Liver (tissue), 9 donors: ENCODE measurements around the gene SHD. TPM values are rescaled to one million over a fixed set of nuclear protein-coding genes. Genes with fewer than 3 reads are reported as not detected.

ENCODE experiments used
- DNase-seq: peaks from one replicate; pipeline ENCODE4 v3.0.0-alpha.2; 2017; ENCODE audit warnings: low spot score
- H3K27ac ChIP-seq, 2 donors: one replicate each; pipeline ENCODE4 v1.7.0; 2013; ENCODE audit warnings: inconsistent platforms in 2 of 2, low read length in 2 of 2, control low read depth in 1 of 2, low read depth in 1 of 2, mild to moderate bottlenecking in 1 of 2
- H3K27me3 ChIP-seq, 4 donors: one replicate each; pipeline versions ENCODE4 v1.6.1 to v1.7.0; 2013; ENCODE audit warnings: low read length in 3 of 4, inconsistent platforms in 1 of 4, mild to moderate bottlenecking in 1 of 4, moderate library complexity in 1 of 4; ENCODE audit not compliant: control insufficient read depth in 4 of 4, insufficient read depth in 4 of 4
- H3K36me3 ChIP-seq, 4 donors: one replicate each; pipeline versions ENCODE4 v1.6.1 to v1.7.0; 2013; ENCODE audit warnings: low read length in 3 of 4, mild to moderate bottlenecking in 3 of 4, low read depth in 1 of 4, moderate library complexity in 1 of 4; ENCODE audit not compliant: control insufficient read depth in 4 of 4, insufficient read depth in 3 of 4
- H3K4me1 ChIP-seq, 4 donors: one replicate each; pipeline versions ENCODE4 v1.6.1 to v1.7.0; 2013; ENCODE audit warnings: low read length in 3 of 4, mild to moderate bottlenecking in 3 of 4, moderate library complexity in 1 of 4; ENCODE audit not compliant: control insufficient read depth in 4 of 4, insufficient read depth in 4 of 4
- H3K4me3 ChIP-seq, 3 donors: one replicate each; pipeline versions ENCODE4 v1.6.1 to v1.7.0; 2013; ENCODE audit warnings: low read length in 3 of 3, control low read depth in 1 of 3, low read depth in 1 of 3, mild to moderate bottlenecking in 1 of 3
- H3K9ac ChIP-seq, 2 donors: one replicate each; pipeline ENCODE4 v1.7.0; 2013; ENCODE audit warnings: low read length in 2 of 2, mild to moderate bottlenecking in 2 of 2, moderate library complexity in 2 of 2, control low read depth in 1 of 2, low read depth in 1 of 2
- H3K9me3 ChIP-seq, 4 donors: one replicate each; pipeline versions ENCODE4 v1.6.1 to v1.7.0; 2013; ENCODE audit warnings: low read length in 3 of 4; ENCODE audit not compliant: control insufficient read depth in 4 of 4
- EGR1 ChIP-seq, 2 donors: IDR thresholded peaks; 2 replicates each; pipeline ENCODE4 v1.6.1; 2016 to 2018; ENCODE audit warnings: antibody characterized with exemption in 2 of 2, low read depth in 2 of 2
- FOXA1 ChIP-seq: IDR thresholded peaks from 2 replicates; pipeline ENCODE4 v1.6.1; 2016; ENCODE audit warnings: antibody characterized with exemption
- FOXA2 ChIP-seq: IDR thresholded peaks from 2 replicates; pipeline ENCODE4 v1.6.1; 2016; ENCODE audit warnings: antibody characterized with exemption
- GABPA ChIP-seq, 2 donors: IDR thresholded peaks in 1 of 2; conservative IDR thresholded peaks in 1 of 2; 2 replicates each; pipeline ENCODE4 v1.6.1; 2016; ENCODE audit warnings: antibody characterized with exemption in 2 of 2, mild to moderate bottlenecking in 1 of 2, moderate library complexity in 1 of 2
- HNF4A ChIP-seq, 2 donors: conservative IDR thresholded peaks; 2 replicates each; pipeline ENCODE4 v1.6.1; 2016; ENCODE audit warnings: antibody characterized with exemption in 2 of 2, mild to moderate bottlenecking in 2 of 2
- JUND ChIP-seq, 2 donors: IDR thresholded peaks; 2 replicates each; pipeline ENCODE4 v1.6.1; 2016; ENCODE audit warnings: antibody characterized with exemption in 2 of 2
- NR2F2 ChIP-seq: IDR thresholded peaks from 2 replicates; pipeline ENCODE4 v1.6.1; 2016; ENCODE audit warnings: antibody characterized with exemption
- RXRA ChIP-seq, 2 donors: IDR thresholded peaks; 2 replicates each; pipeline ENCODE4 v1.6.1; 2017 to 2018; ENCODE audit warnings: antibody characterized with exemption in 2 of 2, mild to moderate bottlenecking in 1 of 2
- SP1 ChIP-seq: IDR thresholded peaks from 2 replicates; pipeline ENCODE4 v1.6.1; 2018; ENCODE audit warnings: antibody characterized with exemption, mild to moderate bottlenecking
- TAF1 ChIP-seq: conservative IDR thresholded peaks from 2 replicates; pipeline ENCODE4 v1.6.1; 2016; ENCODE audit warnings: antibody characterized with exemption, mild to moderate bottlenecking
- YY1 ChIP-seq: IDR thresholded peaks from 2 replicates; pipeline ENCODE4 v1.6.1; 2016; ENCODE audit warnings: antibody characterized with exemption, mild to moderate bottlenecking
- WGBS: extraction: QIAGEN DNeasy Blood & Tissue Kit; methylation state at CpG from one replicate; pipeline ENCODE4 v1.1.7; 2013; 5-methylcytosine and 5-hydroxymethylcytosine counted together
- polyA plus RNA-seq, 2 donors: library from polyadenylated mRNA; stranded (reverse) in 1 of 2; unstranded in 1 of 2; fragments of 200-250 nt in 1 of 2; fragments of >200 nt in 1 of 2; fragmentation: Nextera tagmentation in 1 of 2; extraction: Ambion mirVana in 1 of 2; gene quantifications; one replicate each; pipeline versions ENCODE4 v1.2.1 to v1.2.3, GENCODE V29; 2013 to 2015
- total RNA-seq, 2 donors: library from RNA; depleted of rRNA; stranded (reverse); fragments of >200 nt; gene quantifications; one replicate each; pipeline ENCODE4 v1.2.3, GENCODE V29; 2014
- TF ChIP-seq, protein P1 (sequence below): fragments of 150-350 bp; IDR thresholded peaks from 2 replicates; pipeline ENCODE4 v1.5.1; 2017; ENCODE audit warnings: improper control_type of control experiment, low read depth, low read length; ENCODE audit not compliant: missing input control
- TF ChIP-seq, protein P2 (sequence below): IDR thresholded peaks from 2 replicates; pipeline ENCODE4 v1.6.1; 2016; ENCODE audit warnings: antibody characterized with exemption
- TF ChIP-seq, protein P3 (sequence below): IDR thresholded peaks from 2 replicates; pipeline ENCODE4 v1.6.1; 2016; ENCODE audit warnings: antibody characterized with exemption
- TF ChIP-seq, protein P4 (sequence below): IDR thresholded peaks from 2 replicates; pipeline ENCODE4 v1.6.1; 2016; ENCODE audit warnings: antibody characterized with exemption, mild to moderate bottlenecking
- TF ChIP-seq, protein P5 (sequence below): IDR thresholded peaks from 2 replicates; pipeline ENCODE4 v1.6.1; 2016; ENCODE audit warnings: antibody characterized with exemption
- donor health status: healthy.
- donor health status: healthy.
- donor health status: healthy.
- donor health status: healthy.
- donor health status: healthy.

SHD gene
- total and polyA plus RNA-seq, 4 donors, result 0.09 to 15.7 (median 4.5) TPM

DNA sequence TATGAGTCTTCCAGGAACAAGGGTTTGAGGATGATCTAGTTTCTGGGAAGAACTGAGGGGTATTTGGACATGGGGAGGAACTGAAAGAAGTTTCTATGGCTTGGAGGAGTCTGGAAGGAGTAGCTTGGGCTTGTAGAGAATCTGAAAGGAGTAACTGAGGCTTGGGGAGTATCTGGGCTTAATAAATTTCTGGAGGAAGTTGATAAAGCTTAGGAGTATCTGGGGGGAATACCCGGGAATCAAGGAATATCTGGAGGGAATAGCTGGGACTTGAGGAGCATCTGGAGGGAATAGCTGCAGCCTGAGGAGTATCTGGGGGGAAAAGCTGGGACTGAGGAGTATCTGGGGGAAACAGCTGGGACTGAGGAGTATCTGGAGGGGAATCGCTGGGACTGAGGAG lies 41.4 kb downstream of the SHD start:
- Histone ChIP-seq H3K4me3 (no peak overlapping the region), H3K27ac (no peak overlapping the region), H3K4me1 (peaks cover 0 to 4% (median 0%) of the 10 kb centered on the region in 4 donors), H3K27me3 (no peaks in the 10 kb centered on the region), H3K36me3 (peaks cover 0 to 2% (median 0%) of the 10 kb centered on the region in 4 donors), H3K9me3 (peaks cover 0 to 3% (median 0%) of the 10 kb centered on the region in 4 donors), H3K9ac (no peak overlapping the region)
- 94% methylated on average over 2 of the region's 2 CpGs for WGBS
- no peak for TF ChIP-seq NR2F2
- no peak for DNase-seq

DNA sequence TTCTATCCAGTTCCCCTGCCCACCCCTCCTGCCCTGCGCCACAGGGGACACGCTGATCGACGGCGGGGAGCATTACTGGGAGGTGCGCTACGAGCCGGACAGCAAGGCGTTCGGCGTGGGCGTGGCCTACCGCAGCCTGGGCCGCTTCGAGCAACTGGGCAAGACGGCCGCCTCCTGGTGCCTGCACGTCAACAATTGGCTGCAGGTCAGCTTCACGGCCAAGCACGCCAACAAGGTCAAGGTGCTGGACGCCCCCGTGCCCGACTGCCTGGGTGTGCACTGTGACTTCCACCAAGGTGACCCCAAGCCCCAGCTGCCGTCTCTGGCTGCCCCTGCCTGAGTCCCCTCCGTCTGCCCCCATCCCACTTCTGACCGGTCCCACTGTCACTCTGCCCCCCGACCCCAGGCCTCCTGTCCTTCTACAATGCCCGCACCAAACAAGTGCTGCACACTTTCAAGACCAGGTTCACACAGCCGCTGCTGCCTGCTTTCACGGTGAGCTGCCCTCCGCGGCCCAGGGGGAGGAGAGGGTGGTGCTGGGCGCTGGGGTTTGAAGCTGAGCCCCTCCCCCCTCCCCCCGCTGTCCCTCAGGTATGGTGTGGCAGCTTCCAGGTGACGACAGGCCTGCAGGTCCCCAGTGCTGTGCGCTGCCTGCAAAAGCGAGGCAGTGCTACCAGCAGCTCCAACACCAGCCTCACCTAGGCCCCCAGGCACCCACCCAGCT lies 44.0 kb downstream of the SHD start:
- H3K36me3 ChIP-seq, result peaks cover 0 to 2% (median under 1%) of the 10 kb centered on the region in 4 donors
- WGBS, result 64% methylated on average over 37 of the region's 37 CpGs
- no peak for DNase-seq
- H3K27ac ChIP-seq, result no peak overlapping the region
- no peak for TF ChIP-seq RXRA (IDR thresholded peaks at IDR 0.05)
- TF ChIP-seq EGR1 (IDR thresholded peaks at IDR 0.05; ENCODE audit: low read depth in 2 of 2), result no peak
- TF ChIP-seq, protein P1, sequence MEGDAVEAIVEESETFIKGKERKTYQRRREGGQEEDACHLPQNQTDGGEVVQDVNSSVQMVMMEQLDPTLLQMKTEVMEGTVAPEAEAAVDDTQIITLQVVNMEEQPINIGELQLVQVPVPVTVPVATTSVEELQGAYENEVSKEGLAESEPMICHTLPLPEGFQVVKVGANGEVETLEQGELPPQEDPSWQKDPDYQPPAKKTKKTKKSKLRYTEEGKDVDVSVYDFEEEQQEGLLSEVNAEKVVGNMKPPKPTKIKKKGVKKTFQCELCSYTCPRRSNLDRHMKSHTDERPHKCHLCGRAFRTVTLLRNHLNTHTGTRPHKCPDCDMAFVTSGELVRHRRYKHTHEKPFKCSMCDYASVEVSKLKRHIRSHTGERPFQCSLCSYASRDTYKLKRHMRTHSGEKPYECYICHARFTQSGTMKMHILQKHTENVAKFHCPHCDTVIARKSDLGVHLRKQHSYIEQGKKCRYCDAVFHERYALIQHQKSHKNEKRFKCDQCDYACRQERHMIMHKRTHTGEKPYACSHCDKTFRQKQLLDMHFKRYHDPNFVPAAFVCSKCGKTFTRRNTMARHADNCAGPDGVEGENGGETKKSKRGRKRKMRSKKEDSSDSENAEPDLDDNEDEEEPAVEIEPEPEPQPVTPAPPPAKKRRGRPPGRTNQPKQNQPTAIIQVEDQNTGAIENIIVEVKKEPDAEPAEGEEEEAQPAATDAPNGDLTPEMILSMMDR, result no peak
- TF ChIP-seq HNF4A (conservative IDR thresholded peaks at IDR 0.05), result no peak
- TF ChIP-seq, protein P2, sequence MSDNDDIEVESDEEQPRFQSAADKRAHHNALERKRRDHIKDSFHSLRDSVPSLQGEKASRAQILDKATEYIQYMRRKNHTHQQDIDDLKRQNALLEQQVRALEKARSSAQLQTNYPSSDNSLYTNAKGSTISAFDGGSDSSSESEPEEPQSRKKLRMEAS, result no peak
- TF ChIP-seq FOXA2, result no peak
- TF ChIP-seq SP1, result no peak
- no peak for TF ChIP-seq YY1
- no peak for TF ChIP-seq FOXA1
- TF ChIP-seq TAF1, result no peak
- no peak for TF ChIP-seq NR2F2
- no peak for TF ChIP-seq JUND (IDR thresholded peaks at IDR 0.05)
- TF ChIP-seq GABPA (IDR thresholded peaks at IDR 0.05 in 1 of 2, conservative IDR thresholded peaks at IDR 0.05 in 1 of 2), result no peak
- TF ChIP-seq, protein P3, sequence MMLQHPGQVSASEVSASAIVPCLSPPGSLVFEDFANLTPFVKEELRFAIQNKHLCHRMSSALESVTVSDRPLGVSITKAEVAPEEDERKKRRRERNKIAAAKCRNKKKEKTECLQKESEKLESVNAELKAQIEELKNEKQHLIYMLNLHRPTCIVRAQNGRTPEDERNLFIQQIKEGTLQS, result no peak
- TF ChIP-seq, protein P4, sequence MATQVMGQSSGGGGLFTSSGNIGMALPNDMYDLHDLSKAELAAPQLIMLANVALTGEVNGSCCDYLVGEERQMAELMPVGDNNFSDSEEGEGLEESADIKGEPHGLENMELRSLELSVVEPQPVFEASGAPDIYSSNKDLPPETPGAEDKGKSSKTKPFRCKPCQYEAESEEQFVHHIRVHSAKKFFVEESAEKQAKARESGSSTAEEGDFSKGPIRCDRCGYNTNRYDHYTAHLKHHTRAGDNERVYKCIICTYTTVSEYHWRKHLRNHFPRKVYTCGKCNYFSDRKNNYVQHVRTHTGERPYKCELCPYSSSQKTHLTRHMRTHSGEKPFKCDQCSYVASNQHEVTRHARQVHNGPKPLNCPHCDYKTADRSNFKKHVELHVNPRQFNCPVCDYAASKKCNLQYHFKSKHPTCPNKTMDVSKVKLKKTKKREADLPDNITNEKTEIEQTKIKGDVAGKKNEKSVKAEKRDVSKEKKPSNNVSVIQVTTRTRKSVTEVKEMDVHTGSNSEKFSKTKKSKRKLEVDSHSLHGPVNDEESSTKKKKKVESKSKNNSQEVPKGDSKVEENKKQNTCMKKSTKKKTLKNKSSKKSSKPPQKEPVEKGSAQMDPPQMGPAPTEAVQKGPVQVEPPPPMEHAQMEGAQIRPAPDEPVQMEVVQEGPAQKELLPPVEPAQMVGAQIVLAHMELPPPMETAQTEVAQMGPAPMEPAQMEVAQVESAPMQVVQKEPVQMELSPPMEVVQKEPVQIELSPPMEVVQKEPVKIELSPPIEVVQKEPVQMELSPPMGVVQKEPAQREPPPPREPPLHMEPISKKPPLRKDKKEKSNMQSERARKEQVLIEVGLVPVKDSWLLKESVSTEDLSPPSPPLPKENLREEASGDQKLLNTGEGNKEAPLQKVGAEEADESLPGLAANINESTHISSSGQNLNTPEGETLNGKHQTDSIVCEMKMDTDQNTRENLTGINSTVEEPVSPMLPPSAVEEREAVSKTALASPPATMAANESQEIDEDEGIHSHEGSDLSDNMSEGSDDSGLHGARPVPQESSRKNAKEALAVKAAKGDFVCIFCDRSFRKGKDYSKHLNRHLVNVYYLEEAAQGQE, result no peak
- TF ChIP-seq, protein P5, sequence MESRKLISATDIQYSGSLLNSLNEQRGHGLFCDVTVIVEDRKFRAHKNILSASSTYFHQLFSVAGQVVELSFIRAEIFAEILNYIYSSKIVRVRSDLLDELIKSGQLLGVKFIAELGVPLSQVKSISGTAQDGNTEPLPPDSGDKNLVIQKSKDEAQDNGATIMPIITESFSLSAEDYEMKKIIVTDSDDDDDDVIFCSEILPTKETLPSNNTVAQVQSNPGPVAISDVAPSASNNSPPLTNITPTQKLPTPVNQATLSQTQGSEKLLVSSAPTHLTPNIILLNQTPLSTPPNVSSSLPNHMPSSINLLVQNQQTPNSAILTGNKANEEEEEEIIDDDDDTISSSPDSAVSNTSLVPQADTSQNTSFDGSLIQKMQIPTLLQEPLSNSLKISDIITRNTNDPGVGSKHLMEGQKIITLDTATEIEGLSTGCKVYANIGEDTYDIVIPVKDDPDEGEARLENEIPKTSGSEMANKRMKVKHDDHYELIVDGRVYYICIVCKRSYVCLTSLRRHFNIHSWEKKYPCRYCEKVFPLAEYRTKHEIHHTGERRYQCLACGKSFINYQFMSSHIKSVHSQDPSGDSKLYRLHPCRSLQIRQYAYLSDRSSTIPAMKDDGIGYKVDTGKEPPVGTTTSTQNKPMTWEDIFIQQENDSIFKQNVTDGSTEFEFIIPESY, result no peak
- H3K9me3 ChIP-seq, result peaks cover 0 to 3% (median 0%) of the 10 kb centered on the region in 4 donors
- no peak overlapping the region for H3K4me3 ChIP-seq
- no peaks in the 10 kb centered on the region for H3K27me3 ChIP-seq
- peaks cover 3 to 13% (median 5%) of the 10 kb centered on the region in 4 donors for H3K4me1 ChIP-seq
- H3K9ac ChIP-seq, result no peak overlapping the region
